Measurements from ENCODE around the gene TIMM13.
"Not testable (repeated sequence)": the region's sequence is repeated elsewhere in the genome, so short reads cannot be mapped to it uniquely, and the experiment has no call there.

TIMM13 gene

DNA sequence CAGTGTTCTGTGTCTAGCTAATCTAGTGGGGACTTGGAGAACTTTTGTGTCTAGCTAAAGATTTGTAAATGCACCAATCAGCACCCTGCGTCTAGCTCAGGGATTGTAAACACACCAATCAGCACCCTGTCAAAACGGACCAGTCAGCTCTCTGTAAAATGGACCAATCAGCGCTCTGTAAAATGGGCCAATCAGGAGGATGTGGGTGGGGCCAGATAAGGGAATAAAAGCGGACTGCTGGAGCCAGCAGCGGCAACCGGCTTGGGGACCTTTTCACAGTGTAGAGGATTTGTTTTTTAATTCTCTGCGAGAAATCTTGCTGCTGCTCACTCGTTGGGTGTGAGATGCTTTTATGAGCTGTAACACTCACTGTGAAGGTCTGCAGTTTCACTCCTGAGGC, 34.5 kb downstream of the TIMM13 start:
- not testable (repeated sequence) for H3K27me3 Mint-ChIP-seq; H3K4me3 Mint-ChIP-seq; H3K9me3 Mint-ChIP-seq; H3K36me3 Mint-ChIP-seq (ENCODE audit: low read depth); H3K27ac Mint-ChIP-seq
- H3K4me1 Mint-ChIP-seq (ENCODE audit: low read depth): peaks cover 12% of the 10 kb centered on the region

DNA sequence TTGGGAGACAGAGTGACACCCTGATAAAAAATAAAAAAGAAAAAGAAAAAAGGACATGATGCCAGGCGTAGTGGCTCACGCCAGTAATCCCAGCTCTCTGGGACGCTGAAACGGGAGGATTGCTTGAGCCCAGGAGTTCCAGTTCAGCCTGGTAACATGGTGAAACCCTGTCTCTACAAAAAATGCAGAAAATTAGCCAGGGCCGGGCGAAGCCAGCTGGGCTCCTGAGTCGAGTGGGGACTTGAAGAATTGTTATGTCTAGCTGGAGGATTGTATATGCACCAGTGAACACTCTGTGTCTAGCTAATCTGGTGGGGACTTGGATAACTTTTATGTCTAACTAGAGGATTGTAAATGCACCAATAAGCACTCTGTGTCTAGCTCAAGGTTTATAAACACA, 35.0 kb downstream of the TIMM13 start:
- H3K4me1 Mint-ChIP-seq (ENCODE audit: low read depth): peaks cover 12% of the 10 kb centered on the region
- H3K27me3 Mint-ChIP-seq: peaks cover 4% of the 10 kb centered on the region
- H3K4me3 Mint-ChIP-seq: no peak overlapping the region
- H3K9me3 Mint-ChIP-seq: no peaks in the 10 kb centered on the region
- H3K27ac Mint-ChIP-seq: no peak overlapping the region
- H3K36me3 Mint-ChIP-seq (ENCODE audit: low read depth): no peaks in the 10 kb centered on the region

DNA sequence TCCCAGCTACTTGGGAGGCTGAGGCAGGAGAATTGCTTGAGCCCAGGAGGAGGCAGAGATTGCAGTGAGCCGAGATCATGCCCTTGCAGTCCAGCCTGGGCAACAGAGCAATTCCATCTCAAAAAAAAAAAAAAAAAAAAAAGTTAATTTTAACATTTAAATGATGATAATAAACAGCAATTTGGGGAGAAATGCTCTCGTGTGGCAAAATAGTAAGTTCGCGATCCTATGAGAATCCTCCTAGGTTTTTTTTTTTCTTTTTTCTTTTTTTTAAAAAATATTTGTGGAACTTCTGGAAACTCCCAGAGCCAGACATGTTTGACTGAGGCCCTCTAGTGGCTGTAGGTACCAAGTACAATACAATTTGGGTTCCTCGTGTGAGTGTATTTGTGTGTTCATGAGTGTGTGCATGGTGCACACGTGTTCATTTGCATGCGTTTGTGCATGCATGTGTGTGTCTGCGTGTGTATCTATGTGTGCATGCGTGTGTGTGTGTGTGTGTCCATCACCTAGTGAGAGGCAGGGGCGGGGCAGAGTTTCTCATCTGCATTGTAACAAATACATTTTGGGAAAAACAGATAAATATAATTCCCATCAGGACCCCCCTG, 36.2 kb downstream of the TIMM13 start:
- no peaks in the 10 kb centered on the region for H3K9me3 Mint-ChIP-seq
- no peak overlapping the region for H3K27ac Mint-ChIP-seq

DNA sequence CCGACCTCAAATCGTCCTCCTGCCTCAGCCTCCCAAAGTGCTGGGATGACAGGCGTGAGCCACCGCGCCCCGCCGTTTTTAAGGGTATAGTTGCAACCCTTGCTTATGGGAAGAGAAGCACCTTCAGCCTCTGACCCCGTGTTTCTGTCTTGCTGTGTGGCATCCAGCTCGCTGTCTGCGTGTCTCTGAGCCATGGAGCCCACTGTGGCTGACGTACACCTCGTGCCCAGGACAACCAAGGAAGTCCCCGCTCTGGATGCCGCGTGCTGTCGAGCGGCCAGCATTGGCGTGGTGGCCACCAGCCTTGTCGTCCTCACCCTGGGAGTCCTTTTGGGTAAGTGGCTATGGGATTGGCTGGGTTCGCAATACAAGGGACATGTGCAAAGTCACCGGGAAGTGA, 37.8 kb downstream of the TIMM13 start:
- Mint-ChIP-seq H3K4me3 (no peak overlapping the region), H3K36me3 (ENCODE audit: low read depth) (no peaks in the 10 kb centered on the region), H3K27ac (no peak overlapping the region), H3K4me1 (ENCODE audit: low read depth) (peaks cover 12% of the 10 kb centered on the region), H3K9me3 (no peaks in the 10 kb centered on the region), H3K27me3 (peaks cover 4% of the 10 kb centered on the region)

More for the DNA sequence above, 36.2 kb downstream of the TIMM13 start:
- H3K27me3 Mint-ChIP-seq: peaks cover 4% of the 10 kb centered on the region
- H3K36me3 Mint-ChIP-seq (ENCODE audit: low read depth): no peaks in the 10 kb centered on the region
- H3K4me1 Mint-ChIP-seq (ENCODE audit: low read depth): peaks cover 12% of the 10 kb centered on the region
- no peak overlapping the region for H3K4me3 Mint-ChIP-seq

DNA sequence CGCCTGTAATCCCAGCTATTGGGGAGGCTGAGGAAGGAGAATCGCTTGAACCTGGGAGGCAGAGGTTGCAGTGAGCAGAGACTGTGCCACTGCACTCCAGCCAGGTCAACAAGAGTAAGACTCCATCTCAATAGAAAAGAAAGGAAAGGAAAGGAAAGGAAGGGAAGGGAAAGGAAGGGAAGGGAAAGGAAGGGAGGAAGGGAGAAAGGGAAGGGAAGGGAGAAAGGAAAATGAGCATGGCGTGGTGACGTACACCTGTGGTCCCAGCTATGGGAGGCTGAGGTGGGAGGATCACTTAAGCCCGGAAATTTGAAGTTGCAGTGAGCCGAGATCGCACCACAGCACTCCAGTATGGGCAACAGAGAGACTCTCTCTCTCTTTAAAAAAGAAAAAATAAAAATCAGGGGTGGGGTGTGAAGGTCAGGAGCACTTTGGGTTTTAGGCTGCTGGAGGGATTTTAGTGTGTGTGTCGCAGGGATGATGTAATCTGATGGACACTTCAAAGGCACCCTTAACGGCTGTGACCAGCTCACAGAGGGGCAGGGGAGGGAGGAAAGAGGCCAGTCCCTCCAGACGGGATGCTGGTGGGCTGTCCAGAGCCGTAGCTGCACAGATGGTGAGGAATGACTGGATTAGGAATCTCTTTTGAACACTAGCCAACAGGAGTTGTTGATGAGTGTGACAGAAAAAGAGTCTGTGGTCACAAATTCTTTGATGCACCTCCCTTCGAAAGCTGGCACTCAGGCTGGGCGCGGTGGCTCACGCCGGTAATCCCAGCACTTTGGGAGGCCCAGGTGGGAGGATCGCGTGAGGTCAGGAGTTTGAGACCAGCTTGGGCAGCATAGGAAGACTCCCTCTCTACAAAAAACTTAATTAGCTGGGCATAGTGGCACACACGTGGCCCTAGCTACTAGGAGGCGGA, 39.8 kb downstream of the TIMM13 start:
- Mint-ChIP-seq H3K36me3 (ENCODE audit: low read depth) (no peaks in the 10 kb centered on the region), H3K27ac (no peak overlapping the region), H3K4me1 (ENCODE audit: low read depth) (peaks cover 9% of the 10 kb centered on the region), H3K27me3 (no peaks in the 10 kb centered on the region), H3K4me3 (no peak overlapping the region), H3K9me3 (no peaks in the 10 kb centered on the region)

DNA sequence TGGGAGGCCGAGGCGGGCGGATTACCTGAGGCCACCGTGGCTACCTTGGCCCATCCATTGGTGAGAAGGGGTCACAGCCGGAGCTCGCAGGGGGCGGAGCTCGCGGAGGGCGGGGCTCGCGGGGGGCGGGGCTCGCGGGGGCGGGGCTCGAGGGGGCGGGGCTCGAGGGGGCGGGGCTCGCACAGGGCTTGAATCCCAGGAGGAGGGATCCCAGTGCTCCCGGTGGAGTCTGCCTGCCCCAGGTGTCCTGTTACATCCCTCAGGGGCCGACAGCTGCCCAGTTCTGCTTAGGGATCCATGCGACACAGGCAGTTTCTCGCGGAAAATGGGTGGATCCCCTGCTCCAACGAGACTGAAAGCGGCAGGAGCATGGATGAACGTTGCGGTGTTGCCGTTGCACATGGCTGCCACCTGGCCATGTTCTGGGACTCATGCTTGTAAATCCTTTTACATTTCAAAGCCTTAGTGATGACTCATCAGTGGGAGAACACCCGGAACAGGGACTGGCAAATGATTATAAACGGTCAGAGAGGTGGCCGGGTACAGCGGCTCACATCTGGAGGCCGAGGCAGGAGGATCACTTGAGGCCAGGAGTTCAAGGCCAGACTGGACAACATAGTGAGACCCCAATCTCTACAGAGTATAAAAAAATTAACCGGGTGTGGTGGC, 42.2 kb downstream of the TIMM13 start:
- Mint-ChIP-seq H3K27me3 (no peaks in the 10 kb centered on the region), H3K36me3 (ENCODE audit: low read depth) (no peaks in the 10 kb centered on the region), H3K4me1 (ENCODE audit: low read depth) (peaks cover 6% of the 10 kb centered on the region), H3K4me3 (no peak overlapping the region), H3K27ac (no peak overlapping the region), H3K9me3 (no peaks in the 10 kb centered on the region)

DNA sequence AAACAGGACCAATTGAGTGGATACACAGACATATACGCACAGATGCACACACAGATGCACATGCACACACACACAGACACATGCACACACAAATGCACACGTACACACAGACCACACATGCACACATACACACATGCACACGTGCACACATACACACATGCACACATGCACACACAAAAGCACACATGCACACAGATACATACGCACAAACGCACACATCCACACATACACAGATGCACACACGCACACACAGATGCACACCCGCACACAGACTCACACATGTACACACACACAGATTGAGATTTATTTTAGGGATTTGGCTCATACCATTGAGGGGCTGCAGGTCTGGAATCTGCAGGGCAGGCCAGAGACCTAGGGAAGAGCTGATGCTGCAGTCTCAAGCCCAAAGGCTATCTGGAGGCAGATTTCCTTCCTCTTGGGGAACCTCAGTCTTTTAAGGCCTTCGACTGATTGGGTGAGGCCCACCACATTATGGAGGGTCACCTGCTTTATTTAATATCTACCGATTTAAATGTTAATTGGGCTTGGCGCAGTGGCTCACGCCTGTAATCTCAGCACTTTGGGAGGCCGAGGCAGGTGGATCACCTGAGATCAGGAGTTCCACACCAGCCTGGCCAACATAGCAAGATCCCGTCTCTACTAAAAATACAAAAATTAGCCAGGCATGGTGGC, 44.7 kb downstream of the TIMM13 start:
- H3K27ac Mint-ChIP-seq: no peak overlapping the region
- H3K9me3 Mint-ChIP-seq: peaks cover 8% of the 10 kb centered on the region
- H3K27me3 Mint-ChIP-seq: no peaks in the 10 kb centered on the region
- peaks cover 6% of the 10 kb centered on the region for H3K4me1 Mint-ChIP-seq (ENCODE audit: low read depth)
- H3K36me3 Mint-ChIP-seq (ENCODE audit: low read depth): peaks cover 8% of the 10 kb centered on the region
- H3K4me3 Mint-ChIP-seq: no peak overlapping the region

DNA sequence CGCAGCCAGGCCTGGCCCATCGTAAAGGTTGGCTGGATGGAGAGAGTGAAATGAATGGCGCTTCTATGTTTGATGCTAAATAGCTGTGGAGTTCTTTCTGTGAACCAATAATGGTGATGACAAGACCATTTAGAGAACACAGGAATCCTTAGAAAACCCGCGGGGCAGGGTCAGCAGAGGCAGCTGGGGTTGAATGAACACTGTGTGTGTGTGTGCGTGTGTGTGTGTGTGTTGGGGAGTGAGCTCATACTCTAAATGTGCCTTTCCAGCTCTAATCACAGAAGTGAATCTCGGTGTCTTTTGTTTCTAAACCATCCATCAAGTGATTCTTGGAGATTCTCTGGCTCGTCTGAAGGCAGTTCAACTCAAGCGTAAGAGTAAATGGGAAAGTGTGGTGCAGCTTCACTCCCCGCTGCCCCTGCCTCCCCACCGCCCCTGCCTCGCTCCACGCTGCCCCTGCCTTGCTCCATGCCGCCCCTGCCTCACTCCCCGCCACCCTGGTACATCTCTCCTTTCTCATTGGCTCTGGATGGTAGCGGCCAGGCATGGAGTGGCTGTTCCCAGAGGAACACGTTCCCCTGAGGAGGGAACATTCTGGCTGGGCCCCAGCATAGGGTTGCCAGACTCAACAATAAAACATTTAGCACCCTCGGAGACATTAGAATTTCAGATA, 46.1 kb downstream of the TIMM13 start:
- no peak overlapping the region for H3K27ac Mint-ChIP-seq
- H3K36me3 Mint-ChIP-seq (ENCODE audit: low read depth): peaks cover 8% of the 10 kb centered on the region
- peaks cover 8% of the 10 kb centered on the region for H3K9me3 Mint-ChIP-seq
- no peak overlapping the region for H3K4me3 Mint-ChIP-seq
- H3K27me3 Mint-ChIP-seq: no peaks in the 10 kb centered on the region
- peaks cover 6% of the 10 kb centered on the region for H3K4me1 Mint-ChIP-seq (ENCODE audit: low read depth)

DNA sequence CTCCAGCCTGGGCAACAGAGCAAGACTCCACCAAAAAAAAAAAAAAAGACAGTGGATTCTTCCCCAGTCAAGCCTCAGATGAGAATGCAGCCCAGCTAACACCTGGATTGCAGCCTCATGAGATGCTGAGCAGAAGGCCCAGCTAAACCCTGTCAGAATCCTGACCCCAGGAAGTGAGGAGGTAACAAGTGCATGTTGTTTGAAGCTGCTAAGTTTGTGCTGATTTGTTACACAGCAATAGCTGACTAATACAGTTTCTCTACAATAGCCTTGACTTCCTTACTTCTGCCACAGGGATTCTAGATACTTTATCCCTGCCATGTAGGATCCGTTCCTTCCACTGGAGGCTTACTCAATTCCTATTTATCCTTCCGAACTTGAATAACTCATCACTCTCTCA, 46.8 kb downstream of the TIMM13 start:
- no peak overlapping the region for H3K4me3 Mint-ChIP-seq
- H3K4me1 Mint-ChIP-seq (ENCODE audit: low read depth): peaks cover 6% of the 10 kb centered on the region
- peaks cover 8% of the 10 kb centered on the region for H3K9me3 Mint-ChIP-seq
- H3K27ac Mint-ChIP-seq: no peak overlapping the region
- no peaks in the 10 kb centered on the region for H3K27me3 Mint-ChIP-seq
- peaks cover 8% of the 10 kb centered on the region for H3K36me3 Mint-ChIP-seq (ENCODE audit: low read depth)

DNA sequence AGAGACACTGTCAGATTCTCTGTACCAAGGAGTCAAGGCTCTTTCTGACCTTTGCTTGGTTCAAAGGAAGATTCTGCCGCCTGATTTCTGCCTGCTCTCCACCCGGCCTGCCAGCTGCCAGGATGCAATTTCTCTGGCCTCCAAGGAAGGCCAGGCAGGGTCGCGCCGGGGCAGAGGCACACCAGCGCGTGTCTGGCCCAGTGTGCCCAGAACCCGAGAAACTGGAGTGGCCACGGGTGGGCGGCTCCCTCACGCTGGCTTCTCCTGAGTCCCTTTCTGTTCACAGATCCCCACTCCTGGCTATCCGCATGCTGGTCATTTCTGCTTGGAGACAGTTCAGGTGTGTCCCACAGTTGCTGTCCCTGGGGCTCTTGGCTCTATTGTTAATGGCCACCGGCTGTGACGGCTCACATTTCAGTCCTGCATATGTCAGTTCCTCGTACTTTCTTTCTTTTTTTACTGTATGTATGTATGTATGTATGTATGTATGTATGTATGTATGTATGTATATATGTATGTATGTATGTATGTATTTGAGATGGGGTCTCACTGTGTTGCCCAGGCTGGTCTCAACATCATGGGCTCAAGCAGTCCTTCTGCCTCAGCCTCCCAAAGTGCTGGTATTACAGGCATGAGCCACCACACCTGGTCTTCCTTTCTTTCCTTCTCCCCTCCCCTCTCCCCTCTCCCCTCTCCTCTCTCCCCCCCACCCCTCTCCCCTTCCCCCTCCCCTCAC, 50.4 kb downstream of the TIMM13 start:
- Mint-ChIP-seq H3K4me1 (ENCODE audit: low read depth) (no peaks in the 10 kb centered on the region), H3K4me3 (no peak overlapping the region), H3K36me3 (ENCODE audit: low read depth) (peaks cover 8% of the 10 kb centered on the region), H3K9me3 (peaks cover 8% of the 10 kb centered on the region), H3K27ac (no peak overlapping the region), H3K27me3 (no peaks in the 10 kb centered on the region)

Data from stimulated activated naive CD8-positive, alpha-beta T cell treated with anti-CD3 and anti-CD28 coated beads, Interleukin-15, Interleukin-2, amounts not matched to agents 100 ng/mL and 50 ng/mL, for 24 hours (primary cell).